Measurements from ENCODE around the gene CFAP251. TPM values are rescaled to one million over a fixed set of nuclear protein-coding genes. Genes with fewer than 3 reads are reported as not detected.

The CFAP251 gene
- polyA plus RNA-seq, 1 donor = 14.5 TPM

GRCh38 chr12:121942145-121942718 lies 23.8 kb downstream of the CFAP251 start:
- DNase-seq = no peak

DNA sequence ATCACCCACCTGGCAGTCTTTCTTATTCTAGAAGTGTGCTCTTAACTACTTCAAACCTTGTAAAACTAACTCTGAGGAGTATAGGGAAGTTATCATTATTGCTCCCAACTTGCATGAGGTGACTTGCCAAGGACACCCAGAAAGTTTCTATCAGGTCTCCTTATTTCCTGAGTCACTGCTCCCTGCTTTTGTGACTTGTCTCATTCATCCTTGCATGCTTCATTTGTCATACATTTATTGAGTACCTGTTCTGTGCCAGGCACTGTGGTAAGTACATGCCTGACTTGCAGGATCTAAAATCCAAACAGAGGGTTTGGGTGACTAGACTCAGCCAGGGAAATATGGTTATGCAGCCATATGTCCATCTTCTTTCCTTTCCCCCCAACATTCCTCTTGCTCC lies 25.5 kb downstream of the CFAP251 start:
- DNase-seq = no peak

- no peak for DNase-seq
Observed at GRCh38 chr12:121946313-121947025, 28.1 kb downstream of the CFAP251 start.

GRCh38 chr12:121947981-121948380 lies 29.6 kb downstream of the CFAP251 start:
- DNase-seq = no peak

DNA sequence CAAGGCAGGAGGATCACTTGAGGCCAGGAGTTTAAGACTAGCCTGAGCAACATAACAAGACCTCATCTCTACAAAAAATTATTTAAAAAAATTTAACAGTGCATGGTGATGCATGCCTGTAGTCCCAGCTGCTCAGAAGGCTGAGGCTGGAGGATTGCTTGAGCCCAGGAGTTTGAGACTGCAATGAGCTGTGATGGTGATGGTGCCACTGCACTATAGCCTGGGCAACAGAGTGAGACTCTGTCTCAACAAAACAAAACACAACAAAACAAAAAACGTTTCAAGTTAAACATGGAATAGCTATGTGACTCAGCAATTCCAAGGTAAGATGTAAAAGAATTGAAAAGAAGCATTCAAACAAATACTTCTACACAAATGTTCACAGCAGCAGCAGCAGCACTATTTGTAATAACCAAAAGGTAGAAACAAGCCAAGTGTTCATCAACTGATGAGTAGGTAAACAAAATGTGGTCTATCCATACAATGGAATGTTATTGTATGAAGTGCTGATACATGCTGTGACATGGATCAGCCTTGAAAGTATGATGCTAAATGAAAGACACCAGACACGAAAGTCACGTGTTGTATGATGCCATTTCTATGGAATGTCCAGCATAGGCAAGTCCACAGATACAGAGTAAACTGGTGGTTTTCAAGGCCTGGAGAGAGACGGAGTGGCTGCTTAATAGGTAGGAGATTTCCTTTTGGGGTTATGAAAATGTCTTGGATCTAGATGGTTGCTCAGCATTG lies 31.4 kb downstream of the CFAP251 start:
- no peak for DNase-seq

- DNase-seq = no peak
Observed at GRCh38 chr12:121953117-121953692, 34.8 kb downstream of the CFAP251 start.

DNA sequence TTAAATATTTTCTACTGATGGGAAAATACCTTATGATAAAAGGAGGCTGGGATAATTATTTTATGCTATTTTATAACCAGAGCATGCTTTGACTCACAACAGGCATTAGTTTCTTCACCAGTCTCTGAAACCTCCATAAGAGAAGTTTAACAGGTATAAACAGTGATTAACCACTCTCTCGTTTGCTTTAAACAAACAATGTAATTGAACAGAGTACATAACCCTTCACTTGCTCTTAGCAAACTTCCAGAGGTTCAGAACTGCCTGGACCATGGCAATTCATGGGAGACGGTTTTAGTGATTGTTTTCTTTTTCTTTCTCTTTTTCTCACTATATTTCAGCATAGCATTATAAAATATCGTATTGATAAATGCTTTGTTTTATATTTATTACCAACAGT lies 35.3 kb downstream of the CFAP251 start:
- DNase-seq = no peak

- no peak for DNase-seq
Observed at GRCh38 chr12:121955258-121956237, 37.2 kb downstream of the CFAP251 start.

- no peak for DNase-seq
Observed at GRCh38 chr12:121957861-121958515, 39.6 kb downstream of the CFAP251 start.

- DNase-seq = no peak
Observed at GRCh38 chr12:121958541-121959240, 40.3 kb downstream of the CFAP251 start.

- DNase-seq = no peak
Observed at GRCh38 chr12:121960541-121960940, 42.1 kb downstream of the CFAP251 start.

- no peak for DNase-seq
Observed at GRCh38 chr12:121961195-121961879, 42.9 kb downstream of the CFAP251 start.

- no peak for DNase-seq
Observed at GRCh38 chr12:121963341-121964018, 45.1 kb downstream of the CFAP251 start.

GRCh38 chr12:121964813-121965643 lies 46.6 kb downstream of the CFAP251 start:
- no peak for DNase-seq

DNA sequence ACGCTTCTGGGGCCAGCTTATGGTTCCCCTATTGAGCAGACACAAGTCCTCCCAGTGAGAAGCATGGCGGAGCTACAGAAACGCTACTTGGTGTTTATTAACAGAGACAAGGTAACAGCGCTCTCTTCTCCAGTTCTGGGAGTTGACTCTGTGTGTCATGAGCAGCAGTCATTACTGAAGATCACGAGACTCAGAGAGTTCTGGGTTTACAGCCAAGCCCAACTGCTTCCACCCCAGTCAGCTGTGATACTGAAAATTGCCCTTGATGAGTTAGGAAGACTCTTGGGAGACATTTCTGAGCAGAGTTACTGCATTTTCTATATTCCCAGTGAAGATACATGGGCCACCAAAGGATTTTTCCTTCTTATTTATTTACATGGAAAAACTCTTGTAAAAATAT lies 48.6 kb downstream of the CFAP251 start:
- no peak for DNase-seq

DNA sequence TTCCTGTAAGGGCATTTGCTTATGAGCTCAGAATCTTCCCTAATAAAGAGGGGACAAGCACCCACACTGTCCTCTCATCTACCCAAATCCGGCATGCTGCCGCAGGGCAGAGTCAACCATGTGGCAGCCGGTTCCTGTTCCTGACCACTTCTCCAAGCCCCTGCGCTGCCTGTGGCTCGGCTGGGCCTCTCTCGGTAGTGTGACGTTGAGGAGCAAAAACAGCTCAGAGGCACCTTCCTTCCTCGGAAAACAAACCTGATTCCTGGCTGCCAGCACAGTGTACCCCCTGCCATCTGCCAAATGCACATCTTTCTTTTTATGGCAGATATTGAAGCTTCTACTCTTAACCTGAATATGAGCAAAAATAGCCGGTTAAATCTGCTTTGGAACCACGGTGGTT lies 50.5 kb downstream of the CFAP251 start:
- no peak for DNase-seq

DNA sequence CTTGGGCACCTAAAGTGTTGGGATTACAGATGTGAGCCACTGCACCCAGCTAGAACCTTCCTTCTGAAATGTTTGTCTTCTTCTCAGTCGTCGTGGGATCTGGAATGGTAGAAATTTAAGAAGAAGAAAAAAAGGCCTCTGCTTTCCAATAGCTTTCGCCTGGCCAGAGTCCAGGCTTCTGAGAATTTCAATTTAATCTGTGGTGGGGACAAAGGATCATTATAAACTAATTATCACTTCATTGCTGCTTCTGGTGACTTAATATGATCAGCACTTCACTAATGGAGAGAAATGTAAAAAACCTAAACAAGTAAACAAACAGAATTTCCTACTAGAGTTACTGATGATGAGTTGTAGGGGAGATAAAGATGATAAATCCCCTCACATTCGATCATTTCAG lies 51.3 kb downstream of the CFAP251 start:
- DNase-seq = no peak

GRCh38 chr12:121970581-121971300 lies 52.3 kb downstream of the CFAP251 start:
- DNase-seq = no peak

All from left kidney (tissue), 2 donors.